HEK293 (cell line): ENCODE measurements around the gene THOP1.

Experiments used
- CTCF ChIA-PET: fragments of 350-600 bp; formaldehyde crosslinking; extraction: SDS; loops from one replicate; lab custom pipeline; 2021; ENCODE audit warnings: antibody characterized with exemption; lab: Yijun Ruan, JAX
- POLR2A ChIA-PET: fragments of 300-600 bp; formaldehyde crosslinking; extraction: SDS; loops from one replicate; lab custom pipeline; 2020; ENCODE audit warnings: antibody characterized with exemption, inconsistent platforms; lab: Yijun Ruan, JAX
- H3K27ac ChIP-seq: fragments of 200-500 bp; sonication (Bioruptor generic); 2 replicates; pipeline ENCODE4 v1.5.1; 2014; ENCODE audit warnings: low read depth, low read length, control low read depth, inconsistent platforms; ENCODE audit errors: extremely low read depth
- H3K36me3 ChIP-seq, 2 experiments: fragments of 200-500 bp in 1 of 2; sonication (Bioruptor generic) in 1 of 2; 1 replicate in 1 of 2; 2 replicates in 1 of 2; pipeline ENCODE4 v1.5.1; 2014 to 2017; ENCODE audit warnings: inconsistent platforms in 2 of 2, low read length in 2 of 2; ENCODE audit not compliant: control insufficient read depth in 2 of 2, insufficient read depth in 1 of 2
- H3K4me1 ChIP-seq: fragments of 200-500 bp; sonication (Bioruptor generic); 2 replicates; pipeline ENCODE4 v1.5.1; 2014; ENCODE audit warnings: mild to moderate bottlenecking, low read length, inconsistent platforms; ENCODE audit not compliant: control insufficient read depth, insufficient read depth
- H3K4me3 ChIP-seq: 2 replicates; pipeline ENCODE4 v1.5.1; 2011; ENCODE audit warnings: low read depth, mild to moderate bottlenecking, control low read depth, low read length, moderate library complexity
- H3K9me3 ChIP-seq: fragments of 200-500 bp; sonication (Bioruptor generic); 2 replicates; pipeline ENCODE4 v1.5.1; 2014; ENCODE audit warnings: low read depth, low read length, inconsistent platforms; ENCODE audit not compliant: control insufficient read depth, insufficient read depth
- CTCF ChIP-seq: fragments of 450-650 bp; formaldehyde crosslinking; IDR thresholded peaks from 2 replicates; pipeline ENCODE4 v1.5.1; 2016; ENCODE audit warnings: missing biosample characterization, missing genetic modification characterization
- ELK4 ChIP-seq: IDR thresholded peaks from 2 replicates; pipeline ENCODE4 v1.6.1; 2011; ENCODE audit warnings: mild to moderate bottlenecking, low read depth, low read length, borderline replicate concordance
- KLF17 ChIP-seq: fragments of 450-650 bp; formaldehyde crosslinking; IDR thresholded peaks from 2 replicates; pipeline ENCODE4 v1.5.1; 2016; ENCODE audit warnings: missing biosample characterization, missing genetic modification characterization
- MYNN ChIP-seq: fragments of 450-650 bp; formaldehyde crosslinking; IDR thresholded peaks from 2 replicates; pipeline ENCODE4 v1.5.1; 2016; ENCODE audit warnings: missing biosample characterization, missing genetic modification characterization, borderline replicate concordance
- OVOL3 ChIP-seq: fragments of 450-650 bp; formaldehyde crosslinking; IDR thresholded peaks from 2 replicates; pipeline ENCODE4 v1.5.1; 2016; ENCODE audit warnings: missing biosample characterization, missing genetic modification characterization
- REPIN1 ChIP-seq: fragments of 450-650 bp; formaldehyde crosslinking; IDR thresholded peaks from 2 replicates; pipeline ENCODE4 v1.5.1; 2017; ENCODE audit warnings: missing biosample characterization, missing genetic modification characterization, low read depth
- TSHZ1 ChIP-seq: fragments of 450-650 bp; formaldehyde crosslinking; IDR thresholded peaks from 2 replicates; pipeline ENCODE4 v1.5.1; 2016; ENCODE audit warnings: missing biosample characterization, missing genetic modification characterization, borderline replicate concordance
- ZBTB6 ChIP-seq: fragments of 450-650 bp; formaldehyde crosslinking; IDR thresholded peaks from 2 replicates; pipeline ENCODE4 v1.5.1; 2017; ENCODE audit warnings: missing biosample characterization, missing genetic modification characterization
- ZNF114 ChIP-seq: fragments of 450-650 bp; formaldehyde crosslinking; IDR thresholded peaks from 2 replicates; pipeline ENCODE4 v1.5.0; 2017; ENCODE audit warnings: missing biosample characterization, missing genetic modification characterization
- ZNF132 ChIP-seq: fragments of 450-650 bp; formaldehyde crosslinking; IDR thresholded peaks from 2 replicates; pipeline ENCODE4 v1.5.1; 2017; ENCODE audit warnings: missing biosample characterization, missing genetic modification characterization, borderline replicate concordance
- ZNF148 ChIP-seq: fragments of 450-650 bp; formaldehyde crosslinking; IDR thresholded peaks from 2 replicates; pipeline ENCODE4 v1.5.0; 2017; ENCODE audit warnings: missing biosample characterization, missing genetic modification characterization, borderline replicate concordance
- ZNF202 ChIP-seq: fragments of 450-650 bp; formaldehyde crosslinking; IDR thresholded peaks from 2 replicates; pipeline ENCODE4 v1.5.1; 2016; ENCODE audit warnings: missing biosample characterization, missing genetic modification characterization, borderline replicate concordance
- ZNF26 ChIP-seq: fragments of 450-650 bp; formaldehyde crosslinking; IDR thresholded peaks from 2 replicates; pipeline ENCODE4 v1.5.1; 2016; ENCODE audit warnings: missing biosample characterization, missing genetic modification characterization
- ZNF416 ChIP-seq: fragments of 450-650 bp; formaldehyde crosslinking; IDR thresholded peaks from 2 replicates; pipeline ENCODE4 v1.5.1; 2016; ENCODE audit warnings: missing biosample characterization, missing genetic modification characterization
- ZNF623 ChIP-seq: fragments of 450-650 bp; formaldehyde crosslinking; IDR thresholded peaks from 2 replicates; pipeline ENCODE4 v1.5.1; 2016; ENCODE audit warnings: missing biosample characterization, missing genetic modification characterization
- ZNF629 ChIP-seq: fragments of 450-650 bp; formaldehyde crosslinking; IDR thresholded peaks from 2 replicates; pipeline ENCODE4 v1.5.1; 2017; ENCODE audit warnings: missing biosample characterization, missing genetic modification characterization
- ZNF692 ChIP-seq: fragments of 450-650 bp; formaldehyde crosslinking; IDR thresholded peaks from 2 replicates; pipeline ENCODE4 v1.5.1; 2016; ENCODE audit warnings: missing biosample characterization, missing genetic modification characterization
- ZNF707 ChIP-seq: fragments of 450-650 bp; formaldehyde crosslinking; IDR thresholded peaks from 2 replicates; pipeline ENCODE4 v1.5.1; 2016; ENCODE audit warnings: missing biosample characterization, missing genetic modification characterization
- ZSCAN30 ChIP-seq: fragments of 450-650 bp; IDR thresholded peaks from 2 replicates; pipeline ENCODE4 v1.5.1; 2018; ENCODE audit warnings: missing biosample characterization, mild to moderate bottlenecking, missing genetic modification characterization, moderate library complexity

The THOP1 gene

GRCh38 chr19:2854849-2855248 lies 69.5 kb downstream of the THOP1 start:
- Histone ChIP-seq H3K9me3 (no peaks in the 10 kb centered on the region), H3K4me3 (no peak overlapping the region), H3K4me1 (no peaks in the 10 kb centered on the region), H3K36me3 (peaks cover 5 to 47% of the 10 kb centered on the region in 2 experiments; a peak in 2 of 3 replicates), H3K27ac (no peak overlapping the region)
- no peak for TF ChIP-seq OVOL3 (tag by site-specific recombination)
- TF ChIP-seq ZNF132 (tag by site-specific recombination) = no peak
- no peak for TF ChIP-seq ZNF114 (tag by site-specific recombination)
- TF ChIP-seq ZNF416 (tag by site-specific recombination) = no peak
- TF ChIP-seq TSHZ1 (tag by site-specific recombination) = no peak
- TF ChIP-seq ELK4 = no peak
- no peak for TF ChIP-seq ZNF26 (tag by site-specific recombination)
- TF ChIP-seq CTCF (tag by site-specific recombination) = no peak
- no peak for TF ChIP-seq ZNF707
- no peak for TF ChIP-seq MYNN (tag by site-specific recombination)
- TF ChIP-seq ZSCAN30 (tag by site-specific recombination) = no peak
- no peak for TF ChIP-seq REPIN1 (tag by site-specific recombination)
- TF ChIP-seq KLF17 (tag by site-specific recombination) = no peak
- no peak for TF ChIP-seq ZNF629
- no peak for TF ChIP-seq ZNF148 (tag by site-specific recombination)
- no peak for TF ChIP-seq ZBTB6 (tag by site-specific recombination)
- no peak for TF ChIP-seq ZNF202 (tag by site-specific recombination)
- TF ChIP-seq ZNF623 = no peak
- TF ChIP-seq ZNF692 (tag by site-specific recombination) = no peak
- CTCF ChIA-PET = no interaction called here
- POLR2A ChIA-PET = interaction anchor here (1.0 kb wide), 1 partner anchor 14 kb away, joined by 3 read pairs; the partner anchor contains the start of gene ZNF555
